Measurements from ENCODE around the gene GFOD2.
A peak's percentile ranks its signal among the peaks of the same experiment; 100 is the strongest.
"Not testable (repeated sequence)": the region's sequence is repeated elsewhere in the genome, so short reads cannot be mapped to it uniquely, and the experiment has no call there.

The GFOD2 gene

GRCh38 chr16:67719048-67719777, at the start of gene GFOD2:
Gene GFOD2 (minus strand): TSS chr16:67719316. CDS start chr16:67685715, 33,601 bp downstream.
- peak; percentile 99 for DNase-seq (ENCODE audit: low read depth)

- no peak for DNase-seq (ENCODE audit: low read depth)
Measured at GRCh38 chr16:67767953-67768352, 48.8 kb upstream of the GFOD2 start.

DNA sequence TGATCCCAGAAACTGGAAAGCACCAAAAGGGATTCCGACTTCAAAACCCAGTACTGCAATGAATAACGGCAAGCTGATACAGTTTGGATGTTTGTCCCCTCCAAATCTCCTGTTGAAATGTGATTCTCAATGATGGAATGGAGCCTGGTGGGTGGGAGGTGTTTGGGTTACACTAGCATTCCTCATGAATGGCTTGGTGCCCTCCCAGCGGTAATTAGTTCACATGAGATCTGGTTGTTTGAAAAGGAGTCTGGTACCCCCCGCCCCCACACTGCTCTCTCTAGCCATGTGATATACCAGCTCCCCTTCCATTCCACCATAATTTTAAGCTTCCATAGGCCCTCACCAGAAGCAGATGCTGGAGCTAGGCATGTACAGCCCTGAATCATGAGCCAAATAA, 47.2 kb upstream of the GFOD2 start:
- DNase-seq (ENCODE audit: low read depth): no peak

- no peak for DNase-seq (ENCODE audit: low read depth)
Measured at GRCh38 chr16:67764158-67764667, 45.1 kb upstream of the GFOD2 start.

DNA sequence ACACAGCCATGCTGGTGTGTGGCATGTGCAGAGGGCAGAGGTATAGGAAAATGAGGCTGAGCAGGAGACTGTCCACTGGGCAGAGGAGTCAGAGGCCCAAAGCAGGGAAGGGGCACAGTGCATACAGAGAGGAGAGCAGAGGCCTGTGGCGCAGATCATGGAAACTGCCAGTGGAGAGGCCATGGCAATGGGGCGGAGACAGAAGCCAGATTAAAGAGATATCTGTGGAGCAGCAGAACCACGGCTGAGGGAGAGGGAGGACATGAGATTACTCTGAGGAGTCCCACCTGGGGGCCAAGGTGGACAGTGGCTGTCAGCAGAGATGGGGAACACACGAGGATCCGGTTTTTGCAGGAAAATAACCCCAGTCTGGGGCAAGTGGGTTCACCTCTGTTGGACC, 44.0 kb upstream of the GFOD2 start:
- DNase-seq (ENCODE audit: low read depth): no peak

DNA sequence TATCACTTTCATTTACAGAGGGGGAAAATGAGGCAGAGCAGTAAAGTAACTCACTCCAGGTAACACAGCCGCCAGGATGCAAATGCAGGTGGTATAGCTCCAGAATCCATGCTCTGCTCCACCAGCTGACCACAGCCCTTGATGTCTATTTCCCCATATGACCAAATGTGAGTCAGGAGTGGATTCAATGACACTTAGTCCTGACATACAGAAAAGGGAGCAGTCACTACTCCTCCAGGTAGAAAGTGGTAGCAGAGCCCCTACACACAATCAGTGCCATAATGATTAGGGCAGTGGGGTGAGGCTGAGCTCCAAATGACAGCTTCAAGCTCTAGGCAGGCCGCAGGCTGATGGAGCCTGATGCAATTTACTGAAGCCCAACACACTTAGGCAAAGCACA, 43.3 kb upstream of the GFOD2 start:
- DNase-seq (ENCODE audit: low read depth): no peak

DNA sequence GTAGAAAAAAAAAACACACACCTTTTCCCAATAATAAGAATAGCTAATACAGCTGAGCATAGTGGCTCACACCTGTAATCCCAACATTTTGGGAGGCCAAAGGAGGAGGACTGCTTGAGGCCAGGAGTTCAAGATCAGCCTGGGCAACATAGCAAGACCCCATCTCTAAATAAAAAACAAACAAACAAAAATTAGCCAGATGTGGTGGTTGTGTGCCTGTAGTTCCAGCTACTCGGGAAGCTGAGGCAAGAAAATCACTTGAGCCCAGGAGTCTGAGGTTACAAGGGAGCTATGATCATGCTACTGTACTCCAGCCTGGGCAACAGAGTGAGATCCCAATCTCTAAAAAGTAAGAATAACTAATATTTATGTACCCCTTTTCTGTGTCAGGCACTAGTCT, 42.8 kb upstream of the GFOD2 start:
- DNase-seq (ENCODE audit: low read depth): no peak

DNA sequence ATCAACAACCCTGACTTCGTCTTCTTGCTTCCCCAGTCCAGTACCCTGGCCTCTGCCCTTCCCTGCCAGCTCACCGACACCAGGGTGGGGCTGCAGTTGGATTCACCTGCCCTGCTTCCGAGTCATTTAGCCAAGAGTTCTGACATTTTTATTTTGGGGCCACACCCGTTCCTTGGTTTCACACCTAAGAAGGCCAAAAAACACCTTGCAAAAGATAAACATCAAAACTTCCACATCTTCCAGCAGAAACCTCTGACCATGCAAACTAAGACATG, 41.8 kb upstream of the GFOD2 start:
- no peak for DNase-seq (ENCODE audit: low read depth)

GRCh38 chr16:67760206-67760955, 41.3 kb upstream of the GFOD2 start:
- DNase-seq (ENCODE audit: low read depth): no peak

DNA sequence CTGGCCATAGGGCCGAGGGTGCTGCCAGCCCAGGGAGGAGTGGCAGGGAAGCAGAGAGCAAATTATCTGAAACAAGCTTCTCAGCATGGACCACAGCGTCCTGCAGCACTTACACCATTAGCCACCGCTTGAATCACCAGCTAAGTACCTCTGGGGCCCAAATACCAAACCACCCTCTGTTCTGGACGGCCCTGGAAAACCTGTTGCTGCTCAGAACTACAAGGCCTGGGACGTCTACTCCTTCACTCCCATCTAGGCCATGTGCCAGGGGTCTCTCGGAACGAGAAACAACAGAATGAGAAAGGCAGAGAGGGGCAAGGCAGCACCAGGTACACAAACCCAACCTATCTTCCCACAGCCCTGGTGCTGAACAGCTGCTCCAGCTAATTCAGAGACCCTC, 39.9 kb upstream of the GFOD2 start:
- no peak for DNase-seq (ENCODE audit: low read depth)

GRCh38 chr16:67758006-67758405, 38.9 kb upstream of the GFOD2 start:
- DNase-seq (ENCODE audit: low read depth): no peak

- DNase-seq (ENCODE audit: low read depth): no peak
Measured at GRCh38 chr16:67752641-67753040, 33.5 kb upstream of the GFOD2 start.

DNA sequence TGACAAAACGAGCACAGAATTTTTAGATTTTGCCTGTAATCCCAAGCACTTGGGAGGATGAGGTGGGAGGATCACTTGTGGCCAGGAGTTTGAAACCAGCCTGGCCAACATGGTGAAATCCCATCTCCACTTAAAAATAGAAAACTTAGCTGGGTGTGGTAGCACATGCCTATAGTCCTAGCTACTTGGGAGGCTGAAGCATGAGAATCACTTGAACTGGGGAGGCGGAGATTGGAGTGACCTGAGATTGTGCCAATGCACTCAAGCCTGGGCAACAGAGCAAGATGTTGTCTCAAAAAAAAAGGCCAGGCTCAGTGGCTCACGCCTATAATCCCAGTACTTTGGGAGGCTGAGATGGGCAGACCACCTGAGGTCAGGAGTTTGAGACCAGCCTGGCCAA, 32.2 kb upstream of the GFOD2 start:
- not testable (repeated sequence) for DNase-seq (ENCODE audit: low read depth)

DNA sequence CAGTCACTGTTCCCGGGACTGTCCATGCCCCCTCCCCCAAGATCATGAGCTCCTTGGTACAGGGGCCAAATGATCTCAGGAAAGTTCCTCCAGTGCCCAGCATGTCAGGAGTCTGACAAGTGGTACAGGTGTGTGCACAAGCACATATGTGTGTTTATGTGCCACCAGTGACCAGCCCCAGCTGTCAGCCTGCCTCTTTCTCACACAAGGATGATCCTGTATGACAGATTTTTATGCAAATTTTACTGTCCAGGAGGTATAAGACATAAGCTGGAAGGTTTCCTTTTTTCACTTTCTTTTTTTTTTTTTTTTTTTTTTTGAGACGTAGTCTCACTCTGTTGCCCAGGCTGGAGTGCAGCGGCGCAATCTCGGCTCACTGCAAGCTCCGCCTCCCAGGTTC, 31.4 kb upstream of the GFOD2 start:
- no peak for DNase-seq (ENCODE audit: low read depth)

DNA sequence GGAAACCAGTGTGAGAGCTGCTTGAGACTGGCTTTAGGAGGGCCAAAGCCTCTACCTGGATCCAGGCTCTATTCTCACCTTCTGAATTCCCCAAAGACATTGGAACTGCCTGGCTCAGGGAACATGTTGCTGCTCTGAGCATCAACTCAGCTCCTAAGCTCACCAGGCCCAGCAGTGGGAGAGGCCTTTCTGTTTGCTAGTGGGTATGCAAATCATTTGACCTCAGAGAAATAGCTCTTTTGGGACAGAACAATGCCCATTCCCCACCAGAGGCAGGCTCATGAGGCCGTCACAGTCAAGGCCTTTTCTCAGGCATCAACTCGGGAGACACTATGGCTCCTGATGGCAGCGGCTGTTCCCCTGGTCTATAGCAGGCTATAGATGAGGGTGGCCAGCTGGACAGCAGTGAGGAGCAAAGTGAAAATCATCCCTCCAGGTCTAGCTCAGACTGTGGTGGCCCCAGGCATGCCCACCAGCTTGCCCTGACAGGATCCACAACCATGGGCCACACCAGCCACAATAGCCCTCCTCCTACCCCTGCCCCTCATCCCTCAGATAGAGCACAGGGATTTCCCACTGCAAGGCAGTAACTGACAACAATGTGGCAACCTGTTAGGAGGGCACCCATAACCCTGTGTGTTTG, 30.4 kb upstream of the GFOD2 start:
- DNase-seq (ENCODE audit: low read depth): no peak

DNA sequence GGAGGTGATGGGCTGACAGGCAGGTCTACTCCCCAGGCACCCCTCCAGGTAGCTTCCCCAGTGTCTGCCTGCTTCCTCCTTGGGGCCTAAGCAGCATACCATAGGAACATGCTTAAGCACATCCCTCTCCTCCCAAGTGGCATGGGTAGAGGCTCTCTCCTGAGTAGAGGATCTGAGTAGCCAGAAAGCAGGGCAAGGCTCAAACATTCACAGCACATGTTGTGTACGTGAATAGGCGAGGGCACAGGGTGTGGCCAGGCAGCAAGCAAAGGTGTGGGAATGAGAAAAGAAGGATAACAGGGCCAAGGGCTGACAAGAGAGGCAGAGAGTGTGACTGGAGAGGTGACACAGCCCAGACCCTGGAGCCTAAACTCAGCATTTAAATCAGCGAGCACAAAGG, 29.7 kb upstream of the GFOD2 start:
- DNase-seq (ENCODE audit: low read depth): no peak

DNA sequence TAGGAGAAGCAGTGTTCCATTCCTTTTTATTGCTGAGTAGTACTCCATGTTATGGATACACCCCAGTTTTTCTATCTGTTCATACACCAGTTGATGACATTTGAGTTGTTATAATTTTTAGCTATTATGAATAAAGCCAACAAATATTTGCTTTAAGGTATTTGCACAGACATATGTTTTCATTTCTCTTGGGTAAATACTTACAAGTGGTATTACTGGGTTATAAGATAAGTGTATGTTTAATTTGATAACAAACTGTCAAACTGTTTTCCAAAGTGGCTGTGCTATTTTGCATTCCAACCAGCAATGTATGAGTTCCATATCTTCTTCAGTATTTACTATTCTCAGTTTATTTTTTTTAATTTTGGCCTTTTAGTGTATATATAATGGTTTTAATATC, 27.7 kb upstream of the GFOD2 start:
- DNase-seq (ENCODE audit: low read depth): no peak

GRCh38 chr16:67741118-67741517, 22.0 kb upstream of the GFOD2 start:
- DNase-seq (ENCODE audit: low read depth): no peak

DNA sequence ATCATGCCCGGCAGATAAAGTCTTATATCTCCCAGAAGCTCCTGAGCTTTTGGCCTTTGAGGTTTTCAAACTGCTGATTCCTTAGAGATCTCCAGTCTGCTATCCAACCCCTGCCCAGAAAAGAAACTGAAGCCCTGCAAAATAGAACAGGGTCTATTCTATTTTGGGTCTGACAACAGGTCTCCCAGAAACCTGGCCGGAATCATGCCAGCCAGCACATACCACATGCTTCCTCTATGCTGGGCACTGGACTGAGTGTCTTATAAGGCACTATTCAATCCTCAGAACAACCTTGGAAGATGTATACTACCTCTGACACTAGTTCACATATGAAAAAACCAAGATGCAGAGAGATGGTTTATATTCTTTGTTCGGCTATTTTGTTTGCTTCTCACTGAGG, 21.3 kb upstream of the GFOD2 start:
- DNase-seq (ENCODE audit: low read depth): no peak

DNA sequence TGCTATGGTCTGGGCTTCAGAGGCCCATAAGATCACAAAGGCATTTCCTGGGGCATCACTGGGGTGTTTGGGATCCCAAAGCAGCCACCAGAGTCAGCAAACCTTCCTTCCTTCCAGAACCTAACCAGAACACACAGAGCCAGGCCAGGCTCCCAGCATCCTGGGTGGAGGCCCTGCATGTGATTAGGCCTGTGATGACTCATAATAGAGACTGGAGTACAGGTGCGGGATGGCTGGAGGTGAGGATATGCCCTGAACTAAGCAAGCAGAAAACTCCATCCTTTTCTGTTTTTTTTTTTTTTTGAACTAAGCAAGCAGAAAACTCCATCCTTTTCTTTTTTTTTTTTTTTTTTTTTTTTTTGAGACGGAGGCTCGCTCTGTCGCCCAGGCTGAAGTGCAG, 17.7 kb upstream of the GFOD2 start:
- no peak for DNase-seq (ENCODE audit: low read depth)

DNA sequence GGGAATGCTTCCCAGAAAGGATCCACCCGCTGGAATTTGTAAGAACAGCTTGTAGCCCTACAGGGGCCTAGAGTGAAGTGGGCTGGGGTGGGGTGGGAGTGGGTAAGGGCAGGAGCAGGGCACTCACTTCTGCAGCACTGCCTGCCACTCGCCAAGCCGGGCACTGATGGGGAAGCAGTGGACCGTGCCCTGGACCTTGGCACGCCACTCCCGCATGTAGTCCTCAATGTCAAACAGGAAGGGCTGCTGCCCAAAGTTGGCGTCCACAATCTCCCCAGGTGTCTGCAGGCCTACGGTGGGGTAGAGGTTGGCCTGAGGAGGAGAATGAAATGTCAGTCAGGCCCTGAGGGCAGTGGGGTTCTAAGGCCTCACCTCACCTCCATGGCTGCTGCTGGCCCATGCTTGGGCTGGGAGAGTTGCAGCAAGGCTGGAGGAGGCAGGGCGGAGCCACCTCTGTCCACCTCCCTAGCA, 15.7 kb upstream of the GFOD2 start:
- DNase-seq (ENCODE audit: low read depth): no peak

DNA sequence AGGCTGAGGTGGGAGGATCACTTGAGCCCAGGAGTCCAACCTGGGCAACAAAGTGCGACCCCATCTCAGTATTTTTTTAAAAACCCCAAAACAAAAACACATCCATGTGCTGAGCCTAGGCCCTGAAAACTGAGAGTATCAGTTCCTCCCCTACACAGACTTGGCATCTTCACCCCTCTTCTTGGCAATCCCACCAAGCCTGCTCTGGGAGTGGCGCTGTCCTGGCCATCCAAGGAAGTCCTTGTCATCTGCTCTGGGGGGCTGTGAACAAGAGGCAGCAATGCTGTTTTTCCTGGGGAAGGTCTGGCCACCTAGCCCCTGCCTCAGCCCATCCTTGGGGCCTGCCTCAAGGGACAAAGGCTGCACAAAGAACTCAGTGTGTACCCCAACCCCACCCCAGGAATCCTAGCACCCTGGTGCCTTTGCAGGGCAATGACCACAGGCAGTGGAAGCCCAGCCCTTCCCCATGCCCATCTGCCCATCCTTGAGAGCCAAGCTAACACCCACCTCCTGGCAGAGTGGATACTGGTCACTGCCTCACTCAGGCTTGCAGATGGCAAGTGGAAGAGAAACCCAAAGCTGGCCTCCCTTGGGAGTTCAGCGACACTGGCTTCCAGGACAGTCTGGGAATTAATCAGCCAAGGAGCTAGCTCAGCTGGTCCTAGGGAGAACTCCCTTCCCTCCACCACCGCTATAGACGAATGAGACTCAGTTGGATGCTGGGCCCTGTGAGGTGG, 14.8 kb upstream of the GFOD2 start:
- DNase-seq (ENCODE audit: low read depth): no peak

GRCh38 chr16:67731753-67732095, 12.6 kb upstream of the GFOD2 start:
- no peak for DNase-seq (ENCODE audit: low read depth)

Measured in activated T-cell treated with anti-CD3 and anti-CD28 coated beads for 1 hour (primary cell).